ENCODE results near the gene ESF1.
"Not testable (repeated sequence)": the region's sequence is repeated elsewhere in the genome, so short reads cannot be mapped to it uniquely, and the experiment has no call there.

ESF1 gene

DNA sequence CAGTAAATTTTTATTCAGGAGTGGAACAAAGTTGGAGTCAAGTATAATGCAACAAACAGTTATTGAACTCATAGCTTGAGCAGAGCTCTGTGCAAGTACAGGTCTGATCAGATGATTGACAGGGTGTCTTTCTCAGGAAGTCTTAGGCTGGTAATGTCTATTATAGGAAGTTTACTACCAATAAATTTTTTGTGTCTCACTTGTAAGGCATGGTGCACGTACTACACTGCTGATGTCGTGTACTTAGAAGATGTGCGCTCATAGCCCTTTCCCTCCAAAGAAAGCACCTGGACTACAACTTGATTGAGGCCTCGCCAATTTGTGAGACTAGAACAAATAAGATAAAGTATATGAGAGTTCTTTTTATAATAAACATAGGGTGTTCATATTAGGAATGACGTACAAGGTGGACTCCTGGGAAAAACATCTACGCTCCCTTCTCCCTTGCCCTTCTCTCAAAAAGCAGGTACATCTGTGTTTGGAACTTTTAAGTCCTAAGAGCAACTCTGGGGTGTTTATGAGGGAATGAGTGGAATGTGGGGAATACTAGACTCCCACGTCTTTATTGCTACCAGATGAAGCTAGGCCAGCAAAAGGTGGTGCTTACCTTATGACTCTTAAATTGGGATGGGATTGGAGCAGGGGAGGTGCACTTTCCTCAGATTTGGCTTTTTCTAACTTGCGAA lies 1.6 kb upstream of the ESF1 start:
- no peak for DNase-seq

DNA sequence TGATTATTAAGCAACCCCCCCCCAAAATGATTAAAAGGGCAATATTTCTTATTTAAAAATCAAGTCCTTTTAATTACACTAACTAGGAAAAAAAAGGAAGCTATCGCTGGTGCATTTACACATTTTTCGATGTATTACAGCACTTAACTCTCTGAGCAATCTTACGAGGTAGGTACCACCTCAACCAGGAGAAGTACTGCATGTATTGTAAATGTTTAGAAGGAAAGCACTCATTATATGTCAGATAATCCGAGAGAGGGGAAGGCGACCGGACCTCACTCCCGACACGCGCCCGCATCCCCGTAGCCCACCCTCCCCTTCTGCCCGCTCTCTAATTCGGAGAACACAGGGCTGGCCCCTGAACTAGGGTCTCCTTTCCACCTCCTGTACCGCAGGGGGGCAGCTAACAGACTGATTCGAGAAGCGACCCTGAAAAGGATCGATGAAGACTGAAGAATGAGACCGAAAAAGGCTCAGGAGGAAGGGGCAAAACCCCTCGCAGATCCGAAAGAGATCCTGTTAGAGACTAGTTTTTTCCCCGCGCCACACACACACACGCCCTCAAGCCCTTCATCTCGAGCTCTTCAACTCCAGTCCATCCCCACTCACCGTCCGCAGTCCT lies 337 bp downstream of the ESF1 start:
- no peak for DNase-seq

DNA sequence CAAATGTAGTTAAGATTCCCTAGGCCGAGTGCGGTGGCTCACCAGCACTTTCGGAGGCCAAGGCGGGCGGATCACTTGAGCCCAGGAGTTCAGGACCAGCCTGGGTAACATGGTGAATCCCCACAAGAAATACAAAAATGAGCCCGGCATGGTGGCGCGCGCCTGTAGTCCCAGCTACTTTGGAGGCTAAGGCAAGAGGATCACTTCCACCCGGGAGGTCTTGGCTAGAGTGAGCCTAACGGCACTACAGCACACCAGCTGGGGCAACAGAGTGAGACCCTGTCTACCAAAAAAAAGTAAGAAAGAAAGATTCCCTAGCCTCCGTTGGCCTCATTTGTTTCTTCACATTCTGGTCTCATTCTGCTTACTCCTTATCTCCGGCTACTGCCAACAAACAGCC lies 1.2 kb downstream of the ESF1 start:
- no peak for DNase-seq

GRCh38 chr20:13778827-13779226 lies 5.9 kb downstream of the ESF1 start:
- no peak for DNase-seq

DNA sequence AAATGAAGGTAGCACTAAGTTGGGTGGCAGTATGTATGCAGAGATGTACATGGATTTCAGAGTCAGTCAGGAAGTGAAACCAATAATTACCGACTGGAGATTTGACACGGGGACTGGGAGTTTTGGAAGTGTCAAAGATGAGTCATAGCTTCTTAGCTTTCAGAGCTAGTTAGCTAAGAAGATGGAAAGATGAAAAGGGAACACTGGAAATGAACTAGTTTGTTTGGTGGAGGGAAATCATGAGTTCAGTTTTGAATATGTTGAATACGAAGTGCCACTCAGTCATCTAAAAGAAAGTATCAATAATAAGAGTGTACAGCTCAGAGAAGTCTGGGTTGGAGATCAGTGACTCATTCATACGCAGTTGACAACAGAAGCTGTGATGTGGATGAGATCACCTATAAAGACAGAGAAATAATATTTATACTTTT lies 7.5 kb downstream of the ESF1 start:
- no peak for DNase-seq

DNA sequence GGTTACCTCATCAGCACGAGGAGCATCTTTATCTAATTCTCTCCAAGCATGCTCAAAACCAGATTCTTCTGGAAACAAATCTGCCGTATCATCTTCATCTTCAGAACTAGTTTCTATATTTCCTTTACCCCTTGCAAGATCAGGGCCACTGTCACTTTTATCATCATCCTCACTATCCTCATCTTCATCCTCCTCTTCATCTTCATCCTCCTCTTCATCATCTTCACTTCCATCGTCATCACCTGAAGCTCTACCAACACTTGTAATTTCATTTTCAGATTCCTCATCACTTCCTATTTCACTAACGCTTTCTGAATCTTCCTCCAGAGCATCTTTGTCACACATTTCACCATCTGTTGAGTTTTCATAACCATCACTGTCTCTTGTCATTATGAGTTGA lies 8.9 kb downstream of the ESF1 start:
- no peak for DNase-seq

DNA sequence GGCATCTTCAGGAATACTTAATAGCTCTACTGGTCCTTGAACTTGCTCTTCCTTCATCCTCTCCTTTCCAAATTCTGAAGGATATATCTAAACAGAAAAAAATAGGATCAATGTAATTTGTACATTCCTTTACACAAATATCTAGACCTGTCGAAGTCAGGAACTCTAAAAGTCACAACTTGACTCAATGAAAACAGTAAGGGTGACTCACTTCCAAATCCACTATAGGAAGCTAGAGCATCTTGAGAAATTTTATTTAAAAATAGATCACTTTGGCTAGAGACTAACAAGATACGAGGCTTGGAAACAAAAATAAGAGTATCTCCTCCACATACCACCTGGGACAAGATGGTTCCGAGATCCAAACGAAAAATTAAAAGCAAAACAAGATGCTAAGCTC lies 12.2 kb downstream of the ESF1 start:
- DNase-seq = no peak

DNA sequence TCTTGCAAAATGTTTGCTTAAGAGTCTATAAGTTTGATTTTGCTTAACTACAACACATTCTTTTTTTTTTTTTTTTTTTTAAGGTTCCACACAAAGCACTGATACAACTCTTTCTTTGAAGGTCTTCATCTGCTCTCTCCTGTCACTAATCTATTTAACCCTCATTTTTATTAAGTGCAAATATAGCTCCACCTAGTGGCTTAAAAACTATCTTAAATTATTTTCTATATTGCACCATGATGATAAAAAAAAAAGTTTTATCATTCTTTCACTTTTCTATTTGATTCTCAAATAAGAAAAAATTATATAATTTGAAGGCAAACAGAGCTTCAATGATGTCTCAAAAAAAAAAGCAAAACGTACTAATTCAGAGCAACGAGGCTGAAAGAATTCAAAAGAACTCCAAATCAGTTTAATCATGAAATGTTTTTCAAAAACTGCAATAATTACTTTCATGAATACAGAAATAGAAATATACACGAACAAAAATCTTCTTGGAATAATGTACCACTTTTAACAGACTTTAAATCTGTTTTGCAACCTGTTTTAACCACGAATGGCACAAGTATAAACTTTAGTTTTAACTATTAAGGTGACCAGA lies 12.8 kb downstream of the ESF1 start:
- no peak for DNase-seq

DNA sequence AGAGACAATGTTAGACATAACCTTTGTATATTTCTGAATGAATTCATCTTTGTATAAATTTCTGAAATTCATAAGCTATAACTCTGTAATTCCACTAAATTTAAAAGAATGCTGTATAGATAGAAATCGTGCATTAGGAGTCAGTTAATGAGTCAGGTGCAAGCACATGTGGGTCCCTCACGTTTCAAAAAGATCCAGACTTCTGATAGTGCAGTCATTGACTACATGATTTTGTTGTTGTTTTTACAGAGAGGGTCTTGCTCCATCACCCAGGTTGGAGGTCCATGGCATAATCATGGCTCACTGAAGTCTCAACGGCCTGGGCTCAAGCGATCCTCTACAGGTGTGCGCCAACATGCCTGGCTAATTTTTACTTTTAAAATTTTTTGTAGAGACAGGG lies 14.6 kb downstream of the ESF1 start:
- DNase-seq = no peak

DNA sequence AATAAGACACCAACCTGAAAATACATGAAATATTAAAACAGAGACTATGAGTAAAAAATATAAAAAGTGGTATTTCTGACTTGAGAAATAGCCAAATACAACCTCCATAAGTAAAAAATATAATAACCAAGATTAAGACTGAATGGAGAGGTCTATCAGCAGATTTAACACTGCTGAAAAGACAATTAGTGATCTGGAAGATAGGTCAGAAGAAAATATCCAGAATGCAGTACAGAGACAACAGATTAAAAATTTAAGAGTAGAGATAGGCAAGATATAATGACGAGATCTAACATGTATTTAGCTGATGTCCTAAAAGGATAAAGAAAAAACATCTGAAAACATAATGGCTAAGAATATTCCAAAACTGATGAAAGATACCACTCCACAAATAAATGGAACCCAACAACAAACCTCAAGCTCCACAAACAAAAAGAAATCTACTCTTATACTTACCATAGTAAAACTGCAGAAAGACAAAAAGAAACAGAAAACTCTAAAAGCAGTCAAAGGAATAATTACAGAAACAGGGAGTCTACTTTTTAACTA lies 18.8 kb downstream of the ESF1 start:
- DNase-seq = no peak

GRCh38 chr20:13765299-13765698 lies 19.4 kb downstream of the ESF1 start:
- DNase-seq = no peak

DNA sequence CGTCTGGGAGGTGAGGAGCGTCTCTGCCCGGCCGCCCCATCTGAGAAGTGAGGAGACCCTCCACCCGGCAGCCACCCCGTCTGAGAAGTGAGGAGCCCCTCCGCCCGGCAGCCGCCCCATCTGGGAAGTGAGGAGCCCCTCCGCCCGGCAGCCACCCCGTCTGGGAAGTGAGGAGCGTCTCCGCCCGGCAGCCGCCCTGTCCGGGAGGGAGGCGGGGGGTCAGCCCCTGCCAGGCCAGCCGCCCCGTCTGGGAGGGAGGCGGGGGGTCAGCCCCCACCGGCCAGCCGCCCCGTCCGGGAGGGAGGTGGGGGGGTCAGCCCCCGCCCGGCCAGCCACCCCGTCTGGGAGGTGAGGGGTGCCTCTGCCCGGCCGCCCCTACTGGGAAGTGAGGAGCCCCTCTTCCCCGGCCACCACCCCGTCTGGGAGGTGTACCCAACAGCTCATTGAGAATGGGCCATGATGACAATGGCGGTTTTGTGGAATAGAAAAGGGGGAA lies 24.2 kb downstream of the ESF1 start:
- DNase-seq = not testable (repeated sequence)

- no peak for DNase-seq
Measured at GRCh38 chr20:13758884-13759283, 25.8 kb downstream of the ESF1 start.

- no peak for DNase-seq
Measured at GRCh38 chr20:13756551-13756950, 28.2 kb downstream of the ESF1 start.

- no peak for DNase-seq
Measured at GRCh38 chr20:13755809-13756208, 28.9 kb downstream of the ESF1 start.

- DNase-seq = no peak
Measured at GRCh38 chr20:13753436-13754036, 31.2 kb downstream of the ESF1 start.

GRCh38 chr20:13749811-13750210 lies 34.9 kb downstream of the ESF1 start:
- no peak for DNase-seq

GRCh38 chr20:13745784-13746183 lies 38.9 kb downstream of the ESF1 start:
- DNase-seq = no peak

GRCh38 chr20:13744352-13744751 lies 40.4 kb downstream of the ESF1 start:
- no peak for DNase-seq

DNA sequence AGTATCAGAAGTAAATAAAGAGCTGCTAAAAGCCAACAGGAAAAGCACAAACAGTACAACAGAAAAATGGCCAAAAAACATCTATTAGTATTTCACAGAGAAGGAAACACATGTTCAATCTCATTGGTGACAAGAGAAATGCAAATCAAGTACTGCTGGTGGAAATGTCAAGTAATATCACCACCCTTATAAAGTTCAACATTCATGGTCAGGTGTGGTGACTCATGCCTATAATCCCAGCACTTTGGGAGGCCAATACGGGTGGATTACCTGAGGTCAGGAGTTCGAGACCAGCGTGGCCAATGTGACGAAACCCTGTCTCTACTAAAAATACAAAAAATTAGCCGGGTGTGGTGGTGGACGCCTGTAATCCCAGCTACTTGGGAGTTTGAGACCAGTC lies 42.8 kb downstream of the ESF1 start:
- DNase-seq = no peak

- no peak for DNase-seq
Measured at GRCh38 chr20:13739731-13740649, 44.7 kb downstream of the ESF1 start.

DNA sequence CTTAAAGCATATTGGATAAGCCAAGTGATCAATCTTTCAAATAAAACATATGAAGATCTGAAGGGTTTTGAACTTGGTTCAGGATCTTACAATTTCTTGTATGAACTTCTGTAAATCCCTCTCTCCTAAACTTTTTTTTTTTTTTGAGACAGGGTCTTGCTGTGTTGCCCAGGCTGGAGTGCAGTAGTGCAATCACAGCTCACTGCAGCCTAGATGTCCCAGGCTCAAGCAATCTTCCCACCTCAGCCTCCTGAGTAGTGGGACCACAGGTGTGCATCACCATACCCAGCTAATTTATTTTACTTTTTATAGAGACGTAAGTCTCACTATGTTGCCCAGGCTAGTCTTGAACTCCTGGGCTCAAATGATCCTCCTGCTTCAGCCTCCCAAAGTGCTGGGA lies 46.5 kb downstream of the ESF1 start:
- DNase-seq = not testable (repeated sequence)

Measured in stimulated activated CD4-positive, alpha-beta T cell treated with anti-CD3 and anti-CD28 coated beads, Interleukin-15, amount 100 ng/mL, for 24 hours (primary cell).